Measurements from ENCODE around the gene PIGB. TPM values are rescaled to one million over a fixed set of nuclear protein-coding genes. Genes with fewer than 3 reads are reported as not detected.

The PIGB gene
- total RNA-seq, 1 experiment from 2014 or later = 5.2 TPM

GRCh38 chr15:55277116-55277564, 41.9 kb upstream of the PIGB start:
- no peak overlapping the region for H3K27ac Mint-ChIP-seq
- no peaks in the 10 kb centered on the region for H3K27me3 Mint-ChIP-seq (ENCODE audit: low read depth)
- no peaks in the 10 kb centered on the region for H3K4me1 Mint-ChIP-seq
- TF ChIP-seq OVOL2 (CRISPR knock-in tag; IDR thresholded peaks at IDR 0.05; ENCODE audit: borderline replicate concordance) = no peak
- no peak for TF ChIP-seq IRF2 (CRISPR knock-in tag; IDR thresholded peaks at IDR 0.05; ENCODE audit: borderline replicate concordance, low read depth)
- no peak for TF ChIP-seq E2F5 (CRISPR knock-in tag; IDR thresholded peaks at IDR 0.05)
- no peak for TF ChIP-seq NR3C1 (CRISPR knock-in tag; conservative IDR thresholded peaks at IDR 0.05; ENCODE audit: low read depth)
- no peak for TF ChIP-seq ATF2 (CRISPR knock-in tag; IDR thresholded peaks at IDR 0.05; ENCODE audit: borderline replicate concordance, low read depth)
- TF ChIP-seq CDX4 (CRISPR knock-in tag; IDR thresholded peaks at IDR 0.05; ENCODE audit: borderline replicate concordance) = no peak
- TF ChIP-seq ZNF281 (CRISPR knock-in tag; IDR thresholded peaks at IDR 0.05) = no peak
- TF ChIP-seq GTF2I (CRISPR knock-in tag; conservative IDR thresholded peaks at IDR 0.05) = no peak
- TF ChIP-seq IRF1 (CRISPR knock-in tag; IDR thresholded peaks at IDR 0.05) = no peak
- TF ChIP-seq MYBL2 (CRISPR knock-in tag; IDR thresholded peaks at IDR 0.05) = no peak
- no peak for TF ChIP-seq MXD4 (CRISPR knock-in tag; IDR thresholded peaks at IDR 0.05; ENCODE audit: borderline replicate concordance)
- no peak for TF ChIP-seq NR1H2 (CRISPR knock-in tag; IDR thresholded peaks at IDR 0.05)
- no peak for TF ChIP-seq AR (CRISPR knock-in tag; IDR thresholded peaks at IDR 0.05)
- TF ChIP-seq CREB1 (CRISPR knock-in tag; IDR thresholded peaks at IDR 0.05) = no peak
- no peak overlapping the region for H3K4me3 Mint-ChIP-seq
- no peaks in the 10 kb centered on the region for H3K36me3 Mint-ChIP-seq
- DNase-seq (ENCODE audit: low spot score) (no peak), ATAC-seq (no peak)
- peaks cover 5% of the 10 kb centered on the region; the same call in 1 of the 2 replicates for H3K9me3 Mint-ChIP-seq
- ChIA-PET CTCF (no interaction called here), POLR2A (no interaction called here)

GRCh38 chr15:55277715-55278114, 41.3 kb upstream of the PIGB start:
- Mint-ChIP-seq H3K27ac (no peak overlapping the region), H3K36me3 (no peaks in the 10 kb centered on the region), H3K4me3 (no peak overlapping the region), H3K9me3 (peaks cover under 1% of the 10 kb centered on the region; the same call in 1 of the 2 replicates), H3K27me3 (ENCODE audit: low read depth) (no peaks in the 10 kb centered on the region), H3K4me1 (no peaks in the 10 kb centered on the region)
- ChIA-PET CTCF (no interaction called here), POLR2A (no interaction called here)
- no peak for DNase-seq (ENCODE audit: low spot score)
- ATAC-seq = no peak
- TF ChIP-seq ZNF263 (CRISPR knock-in tag; IDR thresholded peaks at IDR 0.05; ENCODE audit: low read depth) = no peak
- TF ChIP-seq STAT6 (CRISPR knock-in tag; conservative IDR thresholded peaks at IDR 0.05; ENCODE audit: low read depth) = no peak
- TF ChIP-seq NR2C2 (CRISPR knock-in tag; IDR thresholded peaks at IDR 0.05) = no peak
- no peak for TF ChIP-seq ETV6 (CRISPR knock-in tag; IDR thresholded peaks at IDR 0.05)
- no peak for TF ChIP-seq TEAD1 (CRISPR knock-in tag; IDR thresholded peaks at IDR 0.05)
- TF ChIP-seq RORB (CRISPR knock-in tag; IDR thresholded peaks at IDR 0.05) = no peak
- no peak for TF ChIP-seq CTCF (IDR thresholded peaks at IDR 0.05)

Data from WTC11 (cell line).